ENCODE results near the gene DNAJC11.

DNA sequence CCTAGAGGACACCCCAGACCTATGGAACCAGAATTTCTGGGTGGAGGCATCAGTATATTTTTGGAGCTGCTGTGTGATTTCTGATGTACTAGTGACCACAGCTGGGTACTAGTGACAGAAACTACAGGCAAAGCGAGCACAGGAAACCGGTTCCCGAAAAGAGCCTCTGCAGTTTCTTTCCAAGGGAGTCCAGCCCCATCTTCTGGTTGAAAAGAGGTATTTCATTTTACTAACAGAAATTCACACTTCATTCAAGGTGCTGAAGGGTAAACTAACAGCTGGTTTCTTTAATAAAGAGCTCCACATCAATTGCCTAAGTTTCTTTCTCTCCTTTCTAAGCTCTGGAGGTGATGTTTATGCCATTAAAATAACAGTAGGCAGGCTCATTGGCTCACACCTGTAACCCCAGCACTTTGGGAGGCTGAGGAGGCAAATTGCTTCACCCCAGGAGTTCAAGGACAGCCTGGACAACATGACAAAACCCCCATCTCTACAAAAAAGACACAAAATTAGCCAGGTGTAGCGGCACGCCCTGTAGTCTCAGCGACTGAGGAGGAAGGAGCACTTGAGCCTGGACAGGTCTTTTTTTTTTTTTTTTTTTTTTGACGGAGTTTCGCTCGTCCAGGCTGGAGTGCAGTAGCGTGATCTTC, 55.0 kb downstream of the DNAJC11 start:
- no peak for TF ChIP-seq GATA2 (IDR thresholded peaks at IDR 0.05; ENCODE audit: low read depth, low read length)
- no peak for TF ChIP-seq GATA3 (IDR thresholded peaks at IDR 0.05; ENCODE audit: low read depth, low read length)

All from SH-SY5Y (cell line).